Esophagus squamous epithelium (tissue), 4 donors: ENCODE data around the gene BAHCC1.

Experiments
- CTCF ChIP-seq, 6 experiments: fragments of 450-650 bp in 4 of 6; fragments of 200-600 bp in 2 of 6; sonication (generic) in 2 of 6; IDR thresholded peaks; one replicate each; pipeline ENCODE4 v1.5.1; 2016 to 2019; ENCODE audit warnings: antibody characterized with exemption in 6 of 6, mild to moderate bottlenecking in 4 of 6, moderate library complexity in 4 of 6
- POLR2A ChIP-seq, 4 donors: fragments of 450-650 bp; IDR thresholded peaks; one replicate each; pipeline ENCODE4 v1.6.1; 2017; ENCODE audit warnings: antibody characterized with exemption in 4 of 4, mild to moderate bottlenecking in 4 of 4, moderate library complexity in 3 of 4

- TF ChIP-seq CTCF (IDR thresholded peaks at IDR 0.05) (no peak), POLR2A (IDR thresholded peaks at IDR 0.05) (no peak)
These were observed 26.9 kb upstream of the BAHCC1 start for GRCh38 chr17:81368161-81369022.
